Bronchial epithelial cell (primary cell): ENCODE measurements around the gene CDK14. TPM values are rescaled to one million over a fixed set of nuclear protein-coding genes. Genes with fewer than 3 reads are reported as not detected.

Source experiments
- DNase-seq: peaks from one replicate; pipeline ENCODE4 v3.0.0-alpha.2; 2010; ENCODE audit warnings: low read depth
- FAIRE-seq: peaks from 2 replicates; lab custom pipeline; 2011; peaks lifted over from hg19 to GRCh38; lab: Jason Lieb, UNC
- H3K27me3 ChIP-seq: 2 replicates; pipeline ENCODE4 v1.5.1; 2011; ENCODE audit warnings: low read length; ENCODE audit not compliant: control insufficient read depth, insufficient read depth
- H3K36me3 ChIP-seq: 2 replicates; pipeline ENCODE4 v1.5.1; 2011; ENCODE audit warnings: low read length; ENCODE audit not compliant: control insufficient read depth, insufficient read depth
- H3K4me3 ChIP-seq: 2 replicates; pipeline ENCODE4 v1.5.1; 2011; ENCODE audit warnings: mild to moderate bottlenecking, low read depth, low read length, control low read depth
- total RNA-seq: library from RNA; depleted of rRNA; stranded (reverse); fragments of >200 nt; gene quantifications from 2 replicates; pipeline ENCODE4 v1.2.1, GENCODE V29; 2014
- TF ChIP-seq, protein P1 (sequence below): IDR thresholded peaks from 2 replicates; pipeline ENCODE4 v1.5.1; 2011; ENCODE audit warnings: mild to moderate bottlenecking, moderate library complexity, low read length, control low read depth, inconsistent platforms; ENCODE audit not compliant: insufficient read depth, severe bottlenecking

CDK14 gene
- total RNA-seq, 1 donor from 2014 or later, result 8.7 TPM

DNA sequence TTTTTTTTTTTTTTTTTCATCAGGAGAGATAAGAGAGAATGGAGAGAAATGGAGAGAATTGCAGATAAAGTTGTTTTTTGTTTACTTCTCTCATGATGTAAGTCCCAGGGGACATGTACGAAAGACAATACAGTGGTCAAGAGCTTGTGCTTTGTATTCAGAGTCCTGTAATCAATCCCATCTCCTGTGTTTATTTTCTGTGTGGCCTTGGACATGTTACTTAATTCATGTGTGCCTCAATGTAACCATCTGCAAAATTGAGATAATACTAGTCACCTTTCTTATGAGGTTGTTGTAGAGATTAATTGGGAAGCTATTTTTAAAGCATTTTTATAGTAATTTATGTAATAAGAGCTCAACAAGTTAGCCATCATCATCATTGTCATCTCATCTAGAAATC is 117.5 kb downstream of the CDK14 start:
- Histone ChIP-seq H3K27me3 (no peaks in the 10 kb centered on the region), H3K4me3 (no peak overlapping the region), H3K36me3 (no peaks in the 10 kb centered on the region)
- FAIRE-seq, result no peak
- no peak for DNase-seq
- TF ChIP-seq, protein P1, sequence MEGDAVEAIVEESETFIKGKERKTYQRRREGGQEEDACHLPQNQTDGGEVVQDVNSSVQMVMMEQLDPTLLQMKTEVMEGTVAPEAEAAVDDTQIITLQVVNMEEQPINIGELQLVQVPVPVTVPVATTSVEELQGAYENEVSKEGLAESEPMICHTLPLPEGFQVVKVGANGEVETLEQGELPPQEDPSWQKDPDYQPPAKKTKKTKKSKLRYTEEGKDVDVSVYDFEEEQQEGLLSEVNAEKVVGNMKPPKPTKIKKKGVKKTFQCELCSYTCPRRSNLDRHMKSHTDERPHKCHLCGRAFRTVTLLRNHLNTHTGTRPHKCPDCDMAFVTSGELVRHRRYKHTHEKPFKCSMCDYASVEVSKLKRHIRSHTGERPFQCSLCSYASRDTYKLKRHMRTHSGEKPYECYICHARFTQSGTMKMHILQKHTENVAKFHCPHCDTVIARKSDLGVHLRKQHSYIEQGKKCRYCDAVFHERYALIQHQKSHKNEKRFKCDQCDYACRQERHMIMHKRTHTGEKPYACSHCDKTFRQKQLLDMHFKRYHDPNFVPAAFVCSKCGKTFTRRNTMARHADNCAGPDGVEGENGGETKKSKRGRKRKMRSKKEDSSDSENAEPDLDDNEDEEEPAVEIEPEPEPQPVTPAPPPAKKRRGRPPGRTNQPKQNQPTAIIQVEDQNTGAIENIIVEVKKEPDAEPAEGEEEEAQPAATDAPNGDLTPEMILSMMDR, result no peak

DNA sequence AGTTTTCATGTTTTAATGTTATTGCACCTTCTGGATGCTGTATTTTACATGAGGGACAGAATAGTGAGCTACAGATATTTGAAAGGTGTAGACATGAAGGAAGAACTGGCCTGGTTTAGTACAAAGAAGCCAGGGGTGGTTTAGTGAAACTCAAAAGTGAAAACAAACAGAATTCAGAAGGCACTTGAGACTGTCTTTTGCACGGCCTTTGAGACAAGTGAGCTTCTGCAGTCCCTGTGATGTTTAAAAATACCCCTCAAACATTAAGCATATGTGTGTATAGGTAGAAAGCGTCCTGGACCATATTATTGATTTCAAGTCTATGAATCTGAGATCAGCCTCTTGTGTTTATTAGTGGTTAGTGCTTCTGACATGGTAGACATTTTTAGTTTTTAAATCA is 118.9 kb downstream of the CDK14 start:
- no peaks in the 10 kb centered on the region for H3K27me3 ChIP-seq
- no peak for DNase-seq
- H3K36me3 ChIP-seq, result no peaks in the 10 kb centered on the region
- FAIRE-seq, result no peak
- TF ChIP-seq, protein P1, result no peak
- H3K4me3 ChIP-seq, result no peak overlapping the region

DNA sequence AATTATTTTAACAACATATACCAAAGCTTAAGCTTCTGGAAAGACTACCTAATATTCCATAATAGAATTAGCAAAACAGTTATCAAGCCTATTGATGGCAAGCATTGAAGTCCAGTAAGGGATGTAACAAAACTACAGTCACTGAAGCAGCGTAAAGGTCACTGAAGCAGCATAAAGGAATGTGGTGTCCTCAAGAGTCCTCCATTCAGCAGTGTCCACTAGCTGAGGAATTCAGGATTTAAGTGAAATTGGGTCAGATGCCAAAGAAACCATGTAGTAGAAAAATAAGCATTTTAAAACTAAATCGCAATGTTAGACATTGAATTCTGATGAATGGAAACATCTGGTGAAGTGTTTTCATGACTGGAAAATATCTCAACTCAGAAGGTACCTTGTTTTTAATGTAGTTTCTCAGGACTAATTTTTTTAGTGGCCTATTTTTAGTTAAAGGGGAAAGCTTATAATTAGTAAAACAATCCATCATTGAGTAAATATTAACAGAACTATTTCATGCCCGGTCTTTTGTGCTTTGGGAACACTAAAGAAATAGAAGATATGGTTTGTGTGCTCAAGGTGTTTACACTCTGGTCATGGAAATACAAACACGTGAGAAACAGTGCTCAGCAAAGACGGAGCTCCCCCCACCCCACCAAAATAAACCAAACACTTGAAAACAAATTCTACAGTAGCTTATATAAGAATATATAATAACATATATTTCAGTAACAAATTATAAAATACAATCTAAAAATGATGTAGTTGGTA is 121.4 kb downstream of the CDK14 start:
- Histone ChIP-seq H3K4me3 (no peak overlapping the region), H3K36me3 (no peaks in the 10 kb centered on the region), H3K27me3 (no peaks in the 10 kb centered on the region)
- DNase-seq (no peak), FAIRE-seq (no peak)
- TF ChIP-seq, protein P1, result no peak

GRCh38 chr7:90719155-90719554 is 123.0 kb downstream of the CDK14 start:
- DNase-seq (no peak), FAIRE-seq (no peak)
- Histone ChIP-seq H3K36me3 (no peaks in the 10 kb centered on the region), H3K4me3 (no peak overlapping the region), H3K27me3 (no peaks in the 10 kb centered on the region)
- TF ChIP-seq, protein P1, result no peak

- no peak overlapping the region for H3K4me3 ChIP-seq
- H3K36me3 ChIP-seq, result no peaks in the 10 kb centered on the region
- H3K27me3 ChIP-seq, result no peaks in the 10 kb centered on the region
- FAIRE-seq (no peak), DNase-seq (peak; percentile 40)
- TF ChIP-seq, protein P1, result no peak
Measured at GRCh38 chr7:90720984-90721760, 125.1 kb downstream of the CDK14 start.
